Epithelial cell of proximal tubule (primary cell): Measurements from ENCODE around the gene SLC2A13. TPM values are rescaled to one million over a fixed set of nuclear protein-coding genes. Genes with fewer than 3 reads are reported as not detected.
A peak's percentile ranks its signal among the peaks of the same experiment; 100 is the strongest.

Experiments used
- DNase-seq: peaks from one replicate; pipeline ENCODE4 v3.0.0-alpha.2; 2011; ENCODE audit warnings: low read depth
- H3K4me3 ChIP-seq: 2 replicates; pipeline ENCODE4 v1.5.1; 2011; ENCODE audit warnings: low read depth, mild to moderate bottlenecking, low read length
- total RNA-seq: library from RNA; depleted of rRNA; stranded (reverse); fragments of >200 nt; gene quantifications from 2 replicates; pipeline ENCODE4 v1.2.3, GENCODE V29; 2015
- TF ChIP-seq, protein P1 (sequence below): conservative IDR thresholded peaks from 2 replicates; pipeline ENCODE4 v1.5.1; 2012; ENCODE audit warnings: low read depth, mild to moderate bottlenecking, low read length

Gene SLC2A13
- total RNA-seq, 1 donor from 2014 or later, result 4.6 TPM

DNA sequence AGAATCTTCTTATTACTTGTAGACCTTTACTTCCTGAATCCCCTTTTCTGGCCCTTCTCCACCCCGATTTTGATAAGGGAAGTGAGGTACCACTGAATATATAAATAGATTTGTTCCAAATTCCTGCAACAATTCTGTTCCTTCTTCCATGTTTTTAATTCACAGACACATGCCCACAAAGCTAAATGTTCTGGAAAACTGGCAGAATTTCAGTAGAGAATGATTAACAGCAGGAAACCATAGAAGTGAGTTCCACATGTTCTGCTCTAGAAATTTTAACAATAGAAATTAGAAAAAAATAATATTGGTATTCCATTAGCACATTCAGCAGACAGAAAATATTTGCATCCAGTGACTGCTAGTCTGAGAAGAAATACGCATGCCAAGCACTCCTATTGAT lies 139.6 kb downstream of the SLC2A13 start:
- TF ChIP-seq, protein P1, sequence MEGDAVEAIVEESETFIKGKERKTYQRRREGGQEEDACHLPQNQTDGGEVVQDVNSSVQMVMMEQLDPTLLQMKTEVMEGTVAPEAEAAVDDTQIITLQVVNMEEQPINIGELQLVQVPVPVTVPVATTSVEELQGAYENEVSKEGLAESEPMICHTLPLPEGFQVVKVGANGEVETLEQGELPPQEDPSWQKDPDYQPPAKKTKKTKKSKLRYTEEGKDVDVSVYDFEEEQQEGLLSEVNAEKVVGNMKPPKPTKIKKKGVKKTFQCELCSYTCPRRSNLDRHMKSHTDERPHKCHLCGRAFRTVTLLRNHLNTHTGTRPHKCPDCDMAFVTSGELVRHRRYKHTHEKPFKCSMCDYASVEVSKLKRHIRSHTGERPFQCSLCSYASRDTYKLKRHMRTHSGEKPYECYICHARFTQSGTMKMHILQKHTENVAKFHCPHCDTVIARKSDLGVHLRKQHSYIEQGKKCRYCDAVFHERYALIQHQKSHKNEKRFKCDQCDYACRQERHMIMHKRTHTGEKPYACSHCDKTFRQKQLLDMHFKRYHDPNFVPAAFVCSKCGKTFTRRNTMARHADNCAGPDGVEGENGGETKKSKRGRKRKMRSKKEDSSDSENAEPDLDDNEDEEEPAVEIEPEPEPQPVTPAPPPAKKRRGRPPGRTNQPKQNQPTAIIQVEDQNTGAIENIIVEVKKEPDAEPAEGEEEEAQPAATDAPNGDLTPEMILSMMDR, result no peak
- DNase-seq, result no peak
- H3K4me3 ChIP-seq, result no peak overlapping the region

DNA sequence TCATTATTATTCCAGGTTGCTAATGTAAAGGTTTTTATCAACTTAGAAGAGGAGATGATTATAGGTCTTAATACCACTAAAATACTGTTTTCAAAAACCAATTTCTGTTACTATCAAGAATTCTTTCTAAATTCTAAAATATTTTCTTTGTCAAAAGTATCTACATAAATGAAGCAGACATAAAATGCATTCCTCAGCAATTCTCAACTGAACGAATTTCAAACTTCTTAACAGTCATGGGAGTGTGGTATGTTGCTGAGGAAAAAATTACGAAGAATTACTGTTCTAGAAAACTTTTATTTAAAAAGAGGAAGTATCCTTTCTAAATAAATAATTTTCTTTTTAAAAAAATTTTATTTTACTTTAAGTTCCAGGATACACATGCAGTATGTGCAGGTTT lies 146.4 kb downstream of the SLC2A13 start:
- no peak overlapping the region for H3K4me3 ChIP-seq
- no peak for DNase-seq
- TF ChIP-seq, protein P1, result no peak

DNA sequence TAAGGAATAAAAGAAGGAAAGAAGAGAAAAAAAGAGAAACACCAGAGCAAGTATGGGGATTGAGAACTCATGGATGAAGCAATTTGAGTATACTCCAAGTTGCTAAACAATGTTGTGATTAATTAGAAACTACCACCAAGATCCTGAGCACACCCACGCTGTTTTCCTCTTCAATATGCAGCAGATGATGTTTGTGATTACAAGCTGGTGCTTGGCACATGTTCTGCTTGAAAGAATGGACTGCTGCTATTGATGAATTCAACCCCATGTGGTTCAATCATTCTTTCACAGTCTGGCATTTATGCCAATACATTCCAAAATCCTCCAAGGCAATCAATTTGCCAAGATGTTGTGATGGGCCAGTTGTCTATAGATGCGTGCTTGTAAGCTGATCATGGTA lies 146.8 kb downstream of the SLC2A13 start:
- no peak overlapping the region for H3K4me3 ChIP-seq
- no peak for DNase-seq
- TF ChIP-seq, protein P1, result no peak

DNA sequence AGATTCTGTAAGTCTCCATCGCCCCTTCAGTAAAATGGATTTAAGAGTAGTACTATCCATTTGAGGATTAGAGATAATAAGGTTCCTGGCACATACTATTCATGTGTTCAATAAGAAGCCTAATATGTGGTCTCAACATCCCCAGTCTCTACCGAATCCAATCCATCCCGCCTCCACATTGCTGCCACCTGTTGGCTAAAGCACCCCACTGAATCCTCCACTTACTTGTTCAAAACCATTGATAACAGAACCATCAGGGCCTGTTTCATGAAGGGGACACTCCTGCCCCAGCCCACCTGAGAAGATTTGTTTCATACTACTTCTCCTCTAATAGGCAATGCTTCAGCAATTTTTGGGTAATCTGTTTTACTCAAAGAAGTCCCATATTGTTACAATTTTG lies 147.5 kb downstream of the SLC2A13 start:
- H3K4me3 ChIP-seq, result no peak overlapping the region
- TF ChIP-seq, protein P1, result peak; percentile 47
- DNase-seq, result no peak

DNA sequence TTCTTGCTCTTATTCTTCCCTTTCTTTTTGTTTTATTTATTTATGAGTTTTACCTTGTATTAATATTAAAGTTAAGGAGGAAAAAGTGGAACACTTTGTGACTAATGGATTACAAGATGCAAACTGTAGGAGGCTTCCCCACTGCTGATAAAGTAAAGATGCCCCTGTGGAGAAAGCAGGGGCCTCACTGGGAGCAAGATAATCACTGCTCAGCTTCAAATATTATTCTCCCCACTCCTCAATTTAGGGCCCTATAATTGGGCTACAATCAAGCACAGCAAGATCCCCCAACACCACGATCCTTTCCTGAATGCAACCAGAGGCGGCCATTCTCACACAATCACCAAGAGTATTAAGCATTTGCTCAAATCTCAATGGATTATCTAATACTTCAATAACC lies 149.2 kb downstream of the SLC2A13 start:
- no peak for DNase-seq
- H3K4me3 ChIP-seq, result no peak overlapping the region
- TF ChIP-seq, protein P1, result no peak

DNA sequence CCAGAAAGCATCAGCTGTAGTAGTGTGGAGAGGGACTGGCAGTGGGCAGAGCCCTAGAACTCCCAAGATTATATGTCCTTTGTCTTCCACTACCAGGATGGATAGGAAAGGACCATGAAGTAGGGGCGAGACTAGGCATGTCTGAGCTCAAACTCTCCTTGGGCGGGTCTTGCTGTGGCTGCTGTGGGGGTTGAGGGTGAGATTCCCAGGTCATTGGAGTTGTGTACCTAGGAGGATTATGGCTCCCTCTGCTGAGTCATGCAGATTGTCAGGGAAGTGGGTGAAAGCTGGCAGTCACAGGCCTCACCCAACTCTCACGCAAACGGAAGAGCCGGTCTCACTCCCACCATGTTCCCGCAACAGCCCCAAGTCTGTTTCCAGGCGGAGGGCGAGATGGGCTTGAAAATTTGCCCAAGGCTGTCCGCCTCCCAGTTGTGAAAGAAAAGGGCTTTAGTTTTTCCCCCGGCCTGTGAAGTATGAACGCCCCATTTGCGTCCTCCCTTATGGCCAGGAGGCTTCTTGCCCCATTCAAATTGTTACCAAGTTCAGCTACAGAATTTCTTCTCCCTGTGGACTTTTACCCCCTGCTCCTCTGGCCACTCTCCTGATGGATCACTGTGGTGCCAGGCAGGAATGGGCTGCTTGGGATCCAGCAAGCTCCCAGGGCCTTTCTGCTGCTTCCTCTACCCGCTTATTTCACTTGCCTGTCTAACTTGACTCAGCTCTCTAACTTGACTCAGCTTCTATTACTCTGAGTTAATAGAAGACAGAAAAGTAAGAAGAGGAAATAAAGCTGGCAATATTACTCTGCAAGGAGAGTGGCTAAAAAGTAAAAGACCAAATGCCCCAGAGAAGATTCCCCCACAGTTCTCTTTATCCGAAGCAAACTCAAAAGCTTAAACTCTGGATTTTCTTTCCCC lies 159.3 kb downstream of the SLC2A13 start:
- no peak overlapping the region for H3K4me3 ChIP-seq

More for the DNA sequence above, 159.3 kb downstream of the SLC2A13 start:
- TF ChIP-seq, protein P1, result no peak
- DNase-seq, result no peak
